Activated naive CD4-positive, alpha-beta T cell treated with anti-CD3 and anti-CD28 coated beads for 36 hours (primary cell): Measurements from ENCODE around the gene SNAPC3. TPM values are rescaled to one million over a fixed set of nuclear protein-coding genes. Genes with fewer than 3 reads are reported as not detected.
A peak's percentile ranks its signal among the peaks of the same experiment; 100 is the strongest.
"Not testable (repeated sequence)": the region's sequence is repeated elsewhere in the genome, so short reads cannot be mapped to it uniquely, and the experiment has no call there.

Experiments used
- CTCF ChIA-PET: fragments of 350-600 bp; sonication (Branson Sonifier 250); formaldehyde crosslinking; loops from one replicate; lab custom pipeline; 2021; ENCODE audit warnings: antibody characterized with exemption; lab: Charles Lee
- DNase-seq: peaks from one replicate; pipeline ENCODE4 v3.0.0-alpha.2; 2020
- H3K27ac Mint-ChIP-seq: one replicate; pipeline ENCODE4 v1.8.0; 2021; ENCODE audit warnings: mild to moderate bottlenecking, mixed read lengths
- H3K27me3 Mint-ChIP-seq: one replicate; pipeline ENCODE4 v1.8.0; 2021; ENCODE audit warnings: low read depth, mixed read lengths
- H3K36me3 Mint-ChIP-seq: one replicate; pipeline ENCODE4 v1.8.0; 2021; ENCODE audit warnings: low read depth, mixed read lengths
- H3K4me1 Mint-ChIP-seq: one replicate; pipeline ENCODE4 v1.8.0; 2021; ENCODE audit warnings: low read depth, mixed read lengths
- H3K4me3 Mint-ChIP-seq: one replicate; pipeline ENCODE4 v1.8.0; 2021; ENCODE audit warnings: mild to moderate bottlenecking, moderate library complexity, mixed read lengths
- H3K9me3 Mint-ChIP-seq: one replicate; pipeline ENCODE4 v1.8.0; 2021; ENCODE audit warnings: mixed read lengths
- intact Hi-C: fragments of 100-400 bp; cut with micrococcal nuclease; formaldehyde crosslinking; loops from one replicate; pipeline ENCODE4 v1.15.1; 2023
- total RNA-seq, 2 experiments: library from RNA; stranded (reverse); gene quantifications; one replicate each; pipeline ENCODE4 v1.2.3, GENCODE V29; 2021

Gene SNAPC3
- 10 to 100 TPM; 30.6 to 32.8 TPM for total RNA-seq

DNA sequence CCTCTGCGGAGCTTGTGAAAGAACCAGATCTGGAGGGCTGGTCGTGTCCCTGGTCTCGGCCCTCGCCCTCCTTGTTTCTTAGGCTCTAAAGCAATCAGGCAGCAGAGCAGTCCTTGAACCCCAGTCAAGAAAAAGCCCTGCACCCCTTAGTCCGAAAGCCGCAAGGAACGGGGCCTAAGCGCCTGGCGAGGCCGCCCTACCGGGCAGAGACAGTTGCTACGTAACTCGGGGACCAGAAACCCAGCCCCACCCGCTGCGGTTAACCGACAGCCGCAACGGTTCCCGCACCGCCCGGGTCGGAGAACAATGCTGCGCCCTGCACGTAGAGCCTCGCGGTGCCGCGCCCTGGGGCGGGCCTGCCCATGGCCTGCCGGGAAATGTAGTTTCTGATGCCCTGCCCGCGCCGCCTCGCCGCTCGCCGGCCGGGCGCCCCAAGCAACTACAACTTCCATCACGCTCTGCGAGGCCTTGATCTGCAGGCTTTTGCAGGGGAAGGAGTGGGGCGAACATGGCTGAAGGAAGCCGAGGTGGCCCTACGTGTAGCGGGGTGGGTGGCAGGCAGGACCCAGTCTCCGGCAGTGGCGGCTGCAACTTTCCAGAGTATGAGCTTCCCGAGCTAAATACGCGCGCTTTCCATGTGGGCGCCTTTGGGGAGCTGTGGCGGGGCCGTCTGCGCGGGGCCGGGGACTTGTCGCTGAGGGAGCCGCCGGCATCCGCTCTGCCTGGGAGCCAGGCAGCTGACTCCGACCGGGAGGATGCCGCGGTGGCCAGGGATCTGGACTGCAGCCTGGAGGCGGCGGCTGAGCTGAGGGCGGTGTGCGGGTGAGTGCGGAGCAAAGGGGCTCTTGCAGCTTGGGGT is at the start of gene SNAPC3:
SNAPC3 (plus strand) TSS at position 505 of the 859 bp plus-strand sequence; CDS start at position 509, 4 bp downstream.
- Mint-ChIP-seq H3K27ac (peak within 1 kb of the TSS; percentile 86), H3K9me3 (no peaks in the 10 kb centered on the region), H3K4me1 (peaks cover 28% of the 10 kb centered on the region), H3K36me3 (peaks cover 24% of the 10 kb centered on the region), H3K4me3 (peak within 1 kb of the TSS; percentile 89), H3K27me3 (no peaks in the 10 kb centered on the region)
- intact Hi-C loops = loop anchor here (1.0 to 5.0 kb wide), 15 partner anchors 45 to 1100 kb away; partner anchors contain the start of genes TTC39B and ZDHHC21
- CTCF ChIA-PET = interaction anchor here (0.7 to 1.2 kb wide), 5 partner anchors 109 to 288 kb away, joined by 3 to 4 read pairs (median 3); no protein-coding TSS in a partner anchor
- peak; percentile 94 for DNase-seq

DNA sequence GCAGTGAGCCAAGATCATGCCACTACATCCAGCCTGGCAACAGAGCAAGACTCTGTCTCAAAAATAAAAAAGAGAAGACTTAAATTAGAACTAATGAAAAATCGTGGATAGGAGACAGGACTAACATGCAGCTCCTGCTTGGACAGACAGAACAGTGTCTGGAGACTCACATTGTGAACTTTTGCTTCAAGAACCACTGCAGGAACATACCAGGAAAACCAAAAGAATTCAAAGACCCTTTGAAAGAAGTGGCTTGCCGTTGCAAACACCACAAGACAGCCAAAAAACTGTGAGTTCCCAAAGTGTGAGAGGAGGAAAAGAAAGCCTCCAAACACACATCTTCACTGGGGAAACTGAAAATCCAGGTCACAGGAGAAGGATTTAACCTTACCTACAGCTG is 48.8 kb upstream of the SNAPC3 start:
- Mint-ChIP-seq H3K36me3 (no peaks in the 10 kb centered on the region), H3K4me3 (no peak overlapping the region), H3K4me1 (no peaks in the 10 kb centered on the region), H3K27me3 (no peaks in the 10 kb centered on the region), H3K9me3 (peaks cover 5% of the 10 kb centered on the region), H3K27ac (no peak overlapping the region)
- CTCF ChIA-PET = no interaction called here
- no peak for DNase-seq
- intact Hi-C loops = no loop called here

DNA sequence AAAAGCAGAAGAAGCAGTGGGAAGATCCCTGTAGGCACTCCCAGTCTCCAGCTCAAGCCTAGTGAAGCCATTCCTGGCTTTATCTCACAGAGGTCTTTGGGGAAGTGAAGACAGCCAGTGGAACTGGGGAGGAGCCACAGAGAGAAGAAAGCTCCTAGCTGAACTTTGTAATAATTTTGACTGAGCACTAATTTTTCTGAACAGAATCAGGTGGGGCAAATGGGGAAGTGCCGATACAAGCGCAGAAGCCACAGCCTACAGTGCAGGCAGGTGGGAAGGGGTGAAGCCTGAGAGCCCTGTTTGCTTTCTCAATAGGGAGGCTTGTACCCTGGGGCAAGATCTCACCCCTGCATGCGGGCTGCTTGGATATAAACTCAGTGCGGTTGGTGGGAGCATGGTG is 48.4 kb upstream of the SNAPC3 start:
- no peak overlapping the region for H3K4me3 Mint-ChIP-seq
- CTCF ChIA-PET = interaction anchor here (1.2 kb wide), 1 partner anchor 20 kb away, joined by 4 read pairs; no protein-coding TSS in a partner anchor
- intact Hi-C loops = no loop called here
- DNase-seq = no peak
- H3K4me1 Mint-ChIP-seq = no peaks in the 10 kb centered on the region
- H3K36me3 Mint-ChIP-seq = no peaks in the 10 kb centered on the region
- peaks cover 5% of the 10 kb centered on the region for H3K9me3 Mint-ChIP-seq
- H3K27me3 Mint-ChIP-seq = no peaks in the 10 kb centered on the region
- H3K27ac Mint-ChIP-seq = no peak overlapping the region

DNA sequence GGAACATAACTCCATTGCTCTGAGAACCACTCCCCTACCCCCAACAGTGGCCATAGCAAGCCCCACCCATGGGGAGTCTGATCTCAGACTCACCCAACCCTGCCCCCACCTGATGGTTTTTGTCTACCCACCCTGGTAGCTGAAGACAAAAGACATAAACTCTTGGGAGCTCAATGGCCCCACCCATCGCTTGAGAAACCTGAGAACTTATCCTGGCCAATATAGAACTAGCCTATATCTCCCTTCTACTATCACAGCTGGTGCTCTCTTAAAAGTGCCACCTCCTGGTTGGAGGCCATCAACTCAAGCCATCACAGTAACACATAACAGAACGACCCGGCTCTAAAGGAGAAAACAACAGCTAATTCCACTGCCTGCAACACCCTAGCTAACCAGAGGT is 47.9 kb upstream of the SNAPC3 start:
- no peak overlapping the region for H3K4me3 Mint-ChIP-seq
- H3K27ac Mint-ChIP-seq = no peak overlapping the region
- H3K9me3 Mint-ChIP-seq = peaks cover 5% of the 10 kb centered on the region
- H3K36me3 Mint-ChIP-seq = no peaks in the 10 kb centered on the region
- intact Hi-C loops = no loop called here
- H3K4me1 Mint-ChIP-seq = no peaks in the 10 kb centered on the region
- no peak for DNase-seq
- no peaks in the 10 kb centered on the region for H3K27me3 Mint-ChIP-seq
- CTCF ChIA-PET = interaction anchor here (1.2 kb wide), 1 partner anchor 20 kb away, joined by 4 read pairs; no protein-coding TSS in a partner anchor

DNA sequence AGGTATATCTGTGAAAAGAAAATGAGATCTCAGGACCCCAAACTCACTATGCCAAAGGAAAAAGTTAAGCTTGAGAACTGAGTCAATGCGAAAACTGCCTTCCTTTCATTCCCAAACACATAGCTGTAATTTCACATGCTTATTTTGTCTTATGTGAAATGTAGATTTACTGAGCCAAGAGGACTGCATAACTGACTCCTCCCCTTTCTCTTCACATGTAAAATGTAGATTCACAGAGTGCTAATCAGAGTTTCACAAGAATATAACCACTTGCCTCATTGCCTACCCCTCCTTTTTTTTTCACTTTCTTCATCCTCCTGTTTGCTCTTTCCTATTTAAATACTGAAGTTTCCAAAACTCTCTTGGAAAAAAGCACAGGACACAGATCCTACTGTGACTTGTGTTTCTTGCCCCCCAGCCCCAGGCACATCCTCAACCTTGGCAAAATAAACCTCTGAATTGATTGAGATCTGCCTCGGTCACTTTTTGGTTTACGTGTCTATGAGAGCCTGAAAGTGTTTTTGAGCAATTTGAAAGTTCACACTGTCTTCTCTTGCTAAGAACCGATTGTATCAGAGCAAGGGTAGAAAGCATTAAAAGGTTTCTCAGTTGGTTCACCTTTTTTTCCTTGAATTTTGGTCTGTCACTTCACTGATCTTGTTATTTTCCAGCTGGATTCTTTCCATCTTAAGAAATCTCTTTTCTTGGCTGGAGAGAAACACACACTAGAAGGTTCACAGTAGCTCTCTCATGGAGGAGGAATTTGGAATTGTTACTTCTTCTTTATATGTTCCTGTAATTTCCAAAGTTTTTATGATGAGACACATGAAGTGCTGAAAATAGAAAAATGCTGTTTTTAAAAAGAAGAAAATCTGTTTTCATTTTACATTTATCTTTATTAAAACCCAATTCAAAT is 44.8 kb upstream of the SNAPC3 start:
- no peak overlapping the region for H3K27ac Mint-ChIP-seq
- intact Hi-C loops = no loop called here
- H3K27me3 Mint-ChIP-seq = no peaks in the 10 kb centered on the region
- no peak for DNase-seq
- no peaks in the 10 kb centered on the region for H3K4me1 Mint-ChIP-seq
- CTCF ChIA-PET = no interaction called here
- H3K9me3 Mint-ChIP-seq = peaks cover 5% of the 10 kb centered on the region
- H3K36me3 Mint-ChIP-seq = no peaks in the 10 kb centered on the region
- no peak overlapping the region for H3K4me3 Mint-ChIP-seq

DNA sequence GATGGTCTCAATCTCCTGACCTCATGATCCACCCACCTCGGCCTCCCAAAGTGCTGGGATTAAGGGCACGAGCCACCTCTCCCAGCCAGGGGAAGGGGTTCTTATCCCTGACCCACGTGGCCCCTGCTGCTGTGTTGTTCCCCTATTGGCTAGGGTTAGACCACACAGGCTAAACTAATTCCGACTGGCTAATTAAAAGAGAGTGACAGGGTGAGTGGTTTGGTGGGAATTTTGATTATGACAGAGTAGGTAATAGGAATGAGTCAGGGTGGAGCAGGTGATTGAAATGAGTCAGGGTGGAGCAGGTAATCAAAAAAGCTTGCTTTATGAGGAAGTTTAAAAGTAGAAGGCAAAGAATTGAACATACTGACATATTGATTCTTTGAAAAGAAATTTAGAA is 43.4 kb upstream of the SNAPC3 start:
- DNase-seq, H3K27me3 Mint-ChIP-seq, H3K4me1 Mint-ChIP-seq, H3K36me3 Mint-ChIP-seq, H3K9me3 Mint-ChIP-seq, H3K4me3 Mint-ChIP-seq, H3K27ac Mint-ChIP-seq, intact Hi-C loops: not testable (repeated sequence)
- CTCF ChIA-PET = interaction anchor here (0.7 kb wide), 1 partner anchor 474 kb away, joined by 3 read pairs; no protein-coding TSS in a partner anchor

DNA sequence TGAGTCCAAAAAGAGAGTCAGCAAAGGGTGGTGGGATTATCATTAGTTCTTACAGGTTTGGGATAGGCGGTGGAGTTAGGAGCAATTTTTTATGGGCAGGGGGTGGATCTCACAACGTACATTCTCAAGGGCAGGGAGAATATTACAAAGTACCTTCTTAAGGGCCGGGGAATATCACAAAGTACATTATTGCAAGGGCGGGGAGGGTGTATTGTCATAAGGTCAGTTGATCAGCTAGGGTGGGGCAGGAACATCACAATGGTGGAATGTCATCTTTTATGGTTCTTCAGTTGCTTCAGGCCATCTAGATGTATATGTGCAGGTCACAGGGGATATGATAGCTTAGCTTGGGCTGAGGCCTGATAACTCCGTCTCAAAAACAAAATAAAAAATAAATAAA is 42.8 kb upstream of the SNAPC3 start:
- H3K27me3 Mint-ChIP-seq, H3K4me3 Mint-ChIP-seq, H3K27ac Mint-ChIP-seq, intact Hi-C loops, DNase-seq, H3K4me1 Mint-ChIP-seq, H3K36me3 Mint-ChIP-seq, H3K9me3 Mint-ChIP-seq: not testable (repeated sequence)
- CTCF ChIA-PET = interaction anchor here (0.7 kb wide), 2 partner anchors 474 to 703 kb away, joined by 3 read pairs; no protein-coding TSS in a partner anchor

DNA sequence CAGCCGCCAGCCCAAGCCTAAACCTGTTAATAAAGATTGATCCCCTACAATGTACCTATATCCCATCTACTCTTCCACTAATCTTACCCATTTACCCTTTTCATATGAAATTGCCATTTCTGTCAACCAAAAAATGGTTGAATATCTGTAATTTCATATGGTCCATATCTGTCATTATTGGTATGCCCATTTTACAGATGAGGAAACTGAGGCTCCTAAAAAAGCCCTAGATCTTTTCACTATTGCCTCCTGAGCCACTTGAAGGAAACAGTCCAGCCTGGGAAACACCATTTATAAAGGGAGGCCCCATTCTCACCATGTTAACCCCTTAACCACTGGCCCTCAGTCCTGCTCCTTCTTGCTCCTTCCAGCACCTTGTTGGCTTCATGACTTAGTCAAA is 41.2 kb upstream of the SNAPC3 start:
- no peaks in the 10 kb centered on the region for H3K9me3 Mint-ChIP-seq
- CTCF ChIA-PET = no interaction called here

DNA sequence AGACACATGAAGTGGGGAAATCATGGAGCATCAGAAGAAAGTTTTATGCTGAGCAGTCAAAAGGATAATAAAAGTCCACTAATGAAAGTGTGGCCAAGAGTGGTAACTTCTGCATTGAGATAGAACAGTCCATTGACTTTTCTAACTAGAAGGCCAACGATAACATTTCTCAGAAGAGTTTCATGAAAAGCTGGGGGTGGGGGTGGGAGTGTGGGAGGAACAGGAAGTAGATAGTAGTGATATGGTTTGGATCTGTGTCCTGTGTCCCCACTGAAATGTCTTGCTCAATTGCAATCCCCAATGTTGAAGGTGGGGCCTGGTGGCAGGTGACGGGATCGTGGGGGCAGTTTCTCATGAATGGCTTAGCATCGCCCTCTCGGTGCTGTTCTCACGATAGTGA is 36.2 kb upstream of the SNAPC3 start:
- no peaks in the 10 kb centered on the region for H3K4me1 Mint-ChIP-seq

More for the DNA sequence above, 41.2 kb upstream of the SNAPC3 start:
- intact Hi-C loops = no loop called here
- DNase-seq = no peak
- H3K27me3 Mint-ChIP-seq = no peaks in the 10 kb centered on the region
- no peaks in the 10 kb centered on the region for H3K4me1 Mint-ChIP-seq
- no peak overlapping the region for H3K27ac Mint-ChIP-seq
- H3K4me3 Mint-ChIP-seq = no peak overlapping the region
- H3K36me3 Mint-ChIP-seq = no peaks in the 10 kb centered on the region

DNA sequence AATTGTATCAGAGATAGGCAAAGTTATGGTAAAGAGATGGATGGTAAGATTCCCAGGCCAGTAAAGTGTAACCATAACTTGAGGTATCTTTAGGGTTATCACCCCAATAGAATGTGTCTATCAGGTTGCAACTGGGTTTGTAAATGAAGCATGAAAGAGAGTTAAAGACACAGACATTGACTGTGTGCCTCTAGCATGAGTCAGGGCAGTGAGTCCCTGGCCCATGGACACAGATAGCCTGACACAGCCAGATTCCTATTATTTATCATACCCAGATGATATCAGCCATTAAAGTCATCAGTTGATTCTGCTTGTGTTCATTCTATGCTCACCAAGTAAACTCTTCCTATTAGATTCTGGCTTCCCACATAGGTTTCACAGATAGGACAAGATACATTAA is 33.5 kb upstream of the SNAPC3 start:
- CTCF ChIA-PET = no interaction called here
- H3K36me3 Mint-ChIP-seq = no peaks in the 10 kb centered on the region
- H3K9me3 Mint-ChIP-seq = no peaks in the 10 kb centered on the region
- intact Hi-C loops = no loop called here
- no peak overlapping the region for H3K27ac Mint-ChIP-seq
- no peak for DNase-seq
- no peaks in the 10 kb centered on the region for H3K27me3 Mint-ChIP-seq
- no peaks in the 10 kb centered on the region for H3K4me1 Mint-ChIP-seq
- no peak overlapping the region for H3K4me3 Mint-ChIP-seq

More for the DNA sequence above, 36.2 kb upstream of the SNAPC3 start:
- intact Hi-C loops = no loop called here
- H3K27ac Mint-ChIP-seq = no peak overlapping the region
- H3K4me3 Mint-ChIP-seq = no peak overlapping the region
- CTCF ChIA-PET = interaction anchor here (0.6 kb wide), 1 partner anchor 178 kb away, joined by 5 read pairs; no protein-coding TSS in a partner anchor
- H3K9me3 Mint-ChIP-seq = no peaks in the 10 kb centered on the region
- H3K36me3 Mint-ChIP-seq = no peaks in the 10 kb centered on the region
- no peak for DNase-seq
- no peaks in the 10 kb centered on the region for H3K27me3 Mint-ChIP-seq

DNA sequence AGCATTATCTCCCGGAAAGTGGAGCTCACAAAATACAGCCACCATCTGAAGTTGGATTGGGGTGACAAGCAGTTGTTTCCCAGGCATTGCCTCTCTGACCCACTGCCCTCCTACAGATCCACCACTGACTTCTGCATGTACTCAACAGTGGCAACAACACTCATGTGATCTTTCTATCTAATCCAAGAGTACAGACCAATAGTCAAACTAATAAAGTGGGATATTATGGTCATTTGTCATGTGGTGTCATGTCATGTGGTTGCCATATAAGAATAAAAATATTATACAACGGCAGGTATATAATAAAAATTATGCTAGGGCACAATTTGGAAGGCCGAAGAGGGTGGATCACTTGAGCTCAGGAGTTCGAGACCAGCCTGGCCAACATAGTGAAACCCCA is 33.0 kb upstream of the SNAPC3 start:
- H3K27me3 Mint-ChIP-seq = no peaks in the 10 kb centered on the region
- H3K4me3 Mint-ChIP-seq = no peak overlapping the region
- no peaks in the 10 kb centered on the region for H3K9me3 Mint-ChIP-seq
- no peak for DNase-seq
- intact Hi-C loops = loop anchor here (10.0 kb wide), 1 partner anchor 65 kb away; no protein-coding TSS in a partner anchor
- CTCF ChIA-PET = interaction anchor here (0.7 kb wide), 1 partner anchor 29 kb away, joined by 3 read pairs; no protein-coding TSS in a partner anchor
- no peaks in the 10 kb centered on the region for H3K36me3 Mint-ChIP-seq
- no peak overlapping the region for H3K27ac Mint-ChIP-seq
- H3K4me1 Mint-ChIP-seq = no peaks in the 10 kb centered on the region

DNA sequence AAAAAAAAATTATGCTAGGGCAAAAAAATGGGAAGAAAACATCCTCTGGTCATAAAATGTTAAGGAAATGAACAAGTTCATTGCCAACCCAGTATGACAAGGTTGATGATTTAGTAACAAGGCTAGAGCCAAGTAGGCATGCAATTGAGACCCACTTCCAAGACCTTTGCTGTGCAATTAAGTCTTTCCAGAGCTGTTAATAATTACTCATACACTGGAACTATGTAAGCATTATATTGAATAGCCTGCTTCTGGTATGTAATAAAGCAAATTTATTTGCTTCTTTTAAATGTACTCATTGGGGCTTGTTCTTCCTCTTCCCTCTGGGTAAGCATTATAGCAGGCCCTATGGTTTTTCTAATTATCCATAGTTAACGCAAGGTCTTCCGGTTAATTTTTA is 32.5 kb upstream of the SNAPC3 start:
- Mint-ChIP-seq H3K36me3 (no peaks in the 10 kb centered on the region), H3K27me3 (no peaks in the 10 kb centered on the region), H3K4me3 (no peak overlapping the region), H3K9me3 (no peaks in the 10 kb centered on the region), H3K27ac (no peak overlapping the region), H3K4me1 (no peaks in the 10 kb centered on the region)
- intact Hi-C loops = loop anchor here (10.0 kb wide), 1 partner anchor 65 kb away; no protein-coding TSS in a partner anchor
- no peak for DNase-seq
- CTCF ChIA-PET = interaction anchor here (0.7 to 0.8 kb wide), 2 partner anchors 29 to 80 kb away, joined by 3 read pairs; no protein-coding TSS in a partner anchor
